HepG2 (cell line): Measurements from ENCODE around the gene UBAP2. TPM values are rescaled to one million over a fixed set of nuclear protein-coding genes. Genes with fewer than 3 reads are reported as not detected.

Source experiments
- ATF4 ChIP-seq, 2 experiments: fragments of 450-650 bp in 1 of 2; sonication (generic) in 1 of 2; formaldehyde crosslinking; IDR thresholded peaks; 2 replicates each; pipeline versions ENCODE4 v1.5.0 to v1.8.0; 2020 to 2022; ENCODE audit warnings: mild to moderate bottlenecking in 1 of 2, missing genetic modification reagents in 1 of 2
- CEBPB ChIP-seq: IDR thresholded peaks from 2 replicates; pipeline ENCODE4 v1.6.1; 2011; ENCODE audit warnings: low read depth, low read length, improper control_type of control experiment, borderline replicate concordance
- EP300 ChIP-seq, 3 experiments: sonication (generic) in 1 of 3; formaldehyde crosslinking in 1 of 3; IDR thresholded peaks; 2 replicates each; pipeline versions ENCODE4 v1.5.1 to v1.6.1; 2011 to 2020; ENCODE audit warnings: low read depth in 2 of 3, low read length in 2 of 3, borderline replicate concordance in 1 of 3, improper control_type of control experiment in 1 of 3, mild to moderate bottlenecking in 1 of 3, missing genetic modification reagents in 1 of 3, moderate library complexity in 1 of 3
- HNRNPUL1 ChIP-seq: fragments of 200-400 bp; formaldehyde crosslinking; IDR thresholded peaks from 2 replicates; pipeline ENCODE4 v1.6.1; 2017; ENCODE audit warnings: low read depth, mild to moderate bottlenecking, low read length, moderate library complexity
- IRF2 ChIP-seq: IDR thresholded peaks from 2 replicates; pipeline ENCODE4 v1.6.1; 2018; ENCODE audit warnings: missing genetic modification reagents, missing compliant biosample characterization
- MAZ ChIP-seq, 2 experiments: sonication (generic) in 1 of 2; formaldehyde crosslinking in 1 of 2; IDR thresholded peaks; 2 replicates each; pipeline versions ENCODE4 v1.5.0 to v1.6.1; 2012 to 2020; ENCODE audit warnings: low read depth in 2 of 2, mild to moderate bottlenecking in 2 of 2, borderline replicate concordance in 1 of 2, improper control_type of control experiment in 1 of 2, low read length in 1 of 2, missing genetic modification reagents in 1 of 2, moderate library complexity in 1 of 2
- MNT ChIP-seq: fragments of 450-650 bp; IDR thresholded peaks from 2 replicates; pipeline ENCODE4 v1.6.1; 2016
- PRMT3 ChIP-seq: sonication (generic); formaldehyde crosslinking; IDR thresholded peaks from 2 replicates; pipeline ENCODE4 v1.8.1; 2022; ENCODE audit warnings: low read depth, mild to moderate bottlenecking, moderate library complexity, missing genetic modification reagents, borderline replicate concordance
- SSRP1 ChIP-seq: IDR thresholded peaks from 2 replicates; pipeline ENCODE4 v1.6.1; 2016; ENCODE audit warnings: control low read depth
- TAF15 ChIP-seq: fragments of 200-400 bp; formaldehyde crosslinking; IDR thresholded peaks from one replicate; pipeline ENCODE4 v1.6.1; 2018; ENCODE audit warnings: mild to moderate bottlenecking, low read depth, low read length; ENCODE audit not compliant: poor library complexity, severe bottlenecking
- THRA ChIP-seq: sonication (generic); formaldehyde crosslinking; IDR thresholded peaks from 2 replicates; pipeline ENCODE4 v1.4.0; 2020; ENCODE audit warnings: missing genetic modification reagents, borderline replicate concordance
- TP53 ChIP-seq: sonication (generic); formaldehyde crosslinking; conservative IDR thresholded peaks from 2 replicates; pipeline ENCODE4 v1.4.0; 2020; ENCODE audit warnings: missing genetic modification reagents
- ZNF550 ChIP-seq: sonication (generic); formaldehyde crosslinking; IDR thresholded peaks from 2 replicates; pipeline ENCODE4 v1.4.0; 2020; ENCODE audit warnings: mild to moderate bottlenecking, missing genetic modification reagents, borderline replicate concordance
- ZNF776 ChIP-seq: sonication (generic); formaldehyde crosslinking; IDR thresholded peaks from 2 replicates; pipeline ENCODE4 v1.4.0; 2020; ENCODE audit warnings: mild to moderate bottlenecking, missing genetic modification reagents
- polyA plus RNA-seq, 8 experiments: library from polyadenylated mRNA; depleted of rRNA in 3 of 8; stranded (reverse) in 7 of 8; unstranded in 1 of 8; fragments of >200 nt; fragmentation: Illumina TruSeq in 4 of 8; extraction: Trizol in 4 of 8; gene quantifications; 2 replicates each; pipeline versions ENCODE4 v1.2.1 to v1.2.3, GENCODE V29; 2011 to 2016; ENCODE audit warnings: low read depth in 4 of 8, missing spikeins in 1 of 8, mixed read lengths in 1 of 8; ENCODE audit not compliant: insufficient read depth in 1 of 8
- total RNA-seq, 5 experiments: library from RNA; depleted of rRNA; stranded (reverse); fragments of >200 nt; fragmentation: Illumina TruSeq; extraction: Trizol; gene quantifications; 2 replicates each; pipeline ENCODE4 v1.2.3, GENCODE V29; 2016; ENCODE audit warnings: low read depth in 1 of 5
- TF ChIP-seq, protein P1 (sequence below): IDR thresholded peaks from 2 replicates; pipeline ENCODE4 v1.6.1; 2016; ENCODE audit warnings: low read depth, control low read depth
- TF ChIP-seq, protein P2 (sequence below): sonication (generic); formaldehyde crosslinking; IDR thresholded peaks from 2 replicates; pipeline ENCODE4 v1.5.0; 2020; ENCODE audit warnings: mild to moderate bottlenecking, low read depth, missing genetic modification reagents, borderline replicate concordance
- TF ChIP-seq, protein P3 (sequence below): sonication (generic); formaldehyde crosslinking; IDR thresholded peaks from 2 replicates; pipeline ENCODE4 v1.8.0; 2022; ENCODE audit warnings: mild to moderate bottlenecking, missing genetic modification reagents; ENCODE audit not compliant: insufficient replicate concordance

Gene UBAP2
- total and polyA plus RNA-seq, 2 of the 13 experiments (the other 11 are each of a cell fraction or from before 2014, with no cell fraction given) = 19.0 to 22.0 TPM

DNA sequence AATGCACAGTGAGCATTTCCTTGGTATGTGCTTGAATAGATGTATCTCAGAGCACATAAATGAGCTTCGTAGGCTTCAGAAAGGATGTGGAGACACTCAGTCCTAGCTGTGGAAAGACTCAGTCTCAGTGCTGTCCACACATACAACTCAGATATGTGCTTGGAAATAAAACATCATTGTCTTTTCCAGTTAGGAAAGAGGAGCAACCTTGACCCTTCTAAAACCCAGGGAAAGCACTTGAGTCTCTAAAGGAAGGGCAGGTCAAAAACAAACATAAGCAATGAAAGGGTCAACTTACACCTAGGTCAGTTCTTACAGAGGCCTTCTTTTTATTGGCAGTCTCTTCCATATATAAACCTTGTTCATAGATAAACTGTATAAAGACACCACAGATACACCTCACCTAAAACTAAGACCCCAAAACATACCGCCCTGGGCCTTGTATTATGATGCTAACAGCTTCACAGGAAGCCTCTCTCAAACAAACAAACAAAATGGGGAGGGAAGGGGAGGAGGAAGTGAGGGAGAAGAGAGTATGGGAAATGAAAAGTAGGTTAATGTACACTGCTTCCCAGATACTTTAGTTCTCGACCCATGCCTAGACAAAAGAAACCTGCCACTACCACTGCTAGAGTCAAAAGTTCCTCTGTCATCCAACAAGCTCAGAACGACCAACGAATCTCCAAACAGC, 114.4 kb downstream of the UBAP2 start (continued):
- TF ChIP-seq, protein P1, sequence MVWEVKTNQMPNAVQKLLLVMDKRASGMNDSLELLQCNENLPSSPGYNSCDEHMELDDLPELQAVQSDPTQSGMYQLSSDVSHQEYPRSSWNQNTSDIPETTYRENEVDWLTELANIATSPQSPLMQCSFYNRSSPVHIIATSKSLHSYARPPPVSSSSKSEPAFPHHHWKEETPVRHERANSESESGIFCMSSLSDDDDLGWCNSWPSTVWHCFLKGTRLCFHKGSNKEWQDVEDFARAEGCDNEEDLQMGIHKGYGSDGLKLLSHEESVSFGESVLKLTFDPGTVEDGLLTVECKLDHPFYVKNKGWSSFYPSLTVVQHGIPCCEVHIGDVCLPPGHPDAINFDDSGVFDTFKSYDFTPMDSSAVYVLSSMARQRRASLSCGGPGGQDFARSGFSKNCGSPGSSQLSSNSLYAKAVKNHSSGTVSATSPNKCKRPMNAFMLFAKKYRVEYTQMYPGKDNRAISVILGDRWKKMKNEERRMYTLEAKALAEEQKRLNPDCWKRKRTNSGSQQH (CRISPR knock-in tag) = no peak
- TF ChIP-seq CEBPB (no peak), PRMT3 (CRISPR knock-in tag) (no peak), ZNF550 (CRISPR knock-in tag) (no peak), MNT (no peak), SSRP1 (peak; percentile 13; the same call in 1 of the 2 replicates), TP53 (no peak), EP300 (IDR thresholded peaks at IDR 0.05; ENCODE audit: low read depth in 2 of 2, low read length in 2 of 2) (peak in 1 of 2 experiments; percentile 83; a peak in 2 of 4 replicates), EP300 (CRISPR knock-in tag; IDR thresholded peaks at IDR 0.05; ENCODE audit: borderline replicate concordance) (no peak), HNRNPUL1 (no peak), ZNF776 (CRISPR knock-in tag) (no peak), IRF2 (CRISPR knock-in tag) (0 out of 2 replicates have a peak, but pooled peaks have one; percentile 25), TAF15 (no peak), ATF4 (CRISPR knock-in tag; IDR thresholded peaks at IDR 0.05) (no peak), THRA (CRISPR knock-in tag) (peak; percentile 57; the same call in 1 of the 2 replicates), MAZ (IDR thresholded peaks at IDR 0.05; ENCODE audit: borderline replicate concordance, low read depth, low read length) (no peak), MAZ (CRISPR knock-in tag; IDR thresholded peaks at IDR 0.05; ENCODE audit: low read depth) (no peak)
- TF ChIP-seq, protein P2, sequence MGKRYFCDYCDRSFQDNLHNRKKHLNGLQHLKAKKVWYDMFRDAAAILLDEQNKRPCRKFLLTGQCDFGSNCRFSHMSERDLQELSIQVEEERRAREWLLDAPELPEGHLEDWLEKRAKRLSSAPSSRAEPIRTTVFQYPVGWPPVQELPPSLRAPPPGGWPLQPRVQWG = no peak
- TF ChIP-seq, protein P3, sequence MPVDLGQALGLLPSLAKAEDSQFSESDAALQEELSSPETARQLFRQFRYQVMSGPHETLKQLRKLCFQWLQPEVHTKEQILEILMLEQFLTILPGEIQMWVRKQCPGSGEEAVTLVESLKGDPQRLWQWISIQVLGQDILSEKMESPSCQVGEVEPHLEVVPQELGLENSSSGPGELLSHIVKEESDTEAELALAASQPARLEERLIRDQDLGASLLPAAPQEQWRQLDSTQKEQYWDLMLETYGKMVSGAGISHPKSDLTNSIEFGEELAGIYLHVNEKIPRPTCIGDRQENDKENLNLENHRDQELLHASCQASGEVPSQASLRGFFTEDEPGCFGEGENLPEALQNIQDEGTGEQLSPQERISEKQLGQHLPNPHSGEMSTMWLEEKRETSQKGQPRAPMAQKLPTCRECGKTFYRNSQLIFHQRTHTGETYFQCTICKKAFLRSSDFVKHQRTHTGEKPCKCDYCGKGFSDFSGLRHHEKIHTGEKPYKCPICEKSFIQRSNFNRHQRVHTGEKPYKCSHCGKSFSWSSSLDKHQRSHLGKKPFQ (CRISPR knock-in tag) = no peak
